Common myeloid progenitor, CD34-positive (primary cell): ENCODE measurements around the gene CEMIP. TPM values are rescaled to one million over a fixed set of nuclear protein-coding genes. Genes with fewer than 3 reads are reported as not detected.

Source experiments
- CTCF ChIA-PET: fragments of 350-600 bp; sonication (Branson Sonifier 250); formaldehyde crosslinking; loops from one replicate; lab custom pipeline; 2021; ENCODE audit warnings: antibody characterized with exemption; lab: Charles Lee
- POLR2A ChIA-PET: fragments of 350-600 bp; sonication (Branson Sonifier 250); formaldehyde crosslinking; loops from one replicate; lab custom pipeline; 2021; ENCODE audit warnings: antibody characterized with exemption; lab: Charles Lee
- DNase-seq, 3 donors: peaks; one replicate each; pipeline versions ENCODE4 v3.0.0 to v3.0.0-alpha.2; 2013
- H3K27ac ChIP-seq, 2 experiments: 1 replicate in 1 of 2; 2 replicates in 1 of 2; pipeline ENCODE4 v1.7.0; 2013; ENCODE audit warnings: inconsistent platforms in 2 of 2, low read length in 2 of 2, mild to moderate bottlenecking in 2 of 2, low read depth in 1 of 2, moderate library complexity in 1 of 2; ENCODE audit not compliant: severe bottlenecking in 2 of 2, insufficient read depth in 1 of 2, poor library complexity in 1 of 2
- H3K27me3 ChIP-seq, 5 experiments: replicated peaks in 2 of 5; 1 replicate in 3 of 5; 2 replicates in 2 of 5; pipeline versions ENCODE4 v1.6.1 to v1.7.0; 2013; ENCODE audit warnings: low read length in 4 of 5, mild to moderate bottlenecking in 2 of 5, moderate library complexity in 2 of 5, inconsistent platforms in 1 of 5; ENCODE audit not compliant: insufficient read depth in 5 of 5, control insufficient read depth in 4 of 5
- H3K36me3 ChIP-seq, 4 experiments: 1 replicate in 2 of 4; 2 replicates in 2 of 4; pipeline versions ENCODE4 v1.6.1 to v1.7.0; 2013; ENCODE audit warnings: low read length in 3 of 4, control low read depth in 1 of 4, mild to moderate bottlenecking in 1 of 4; ENCODE audit not compliant: control insufficient read depth in 4 of 4, insufficient read depth in 4 of 4
- H3K4me1 ChIP-seq, 4 experiments: 1 replicate in 3 of 4; 2 replicates in 1 of 4; pipeline versions ENCODE4 v1.6.1 to v1.7.1; 2013; ENCODE audit warnings: low read length in 3 of 4, mild to moderate bottlenecking in 3 of 4, control low read depth in 1 of 4, inconsistent platforms in 1 of 4, moderate library complexity in 1 of 4; ENCODE audit not compliant: control insufficient read depth in 4 of 4, insufficient read depth in 4 of 4; ENCODE audit errors: control extremely low read depth in 1 of 4
- H3K4me3 ChIP-seq, 7 experiments: 1 replicate in 4 of 7; 2 replicates in 3 of 7; pipeline versions ENCODE4 v1.5.1 to v1.7.0; 2013; ENCODE audit warnings: mild to moderate bottlenecking in 7 of 7, low read length in 6 of 7, moderate library complexity in 6 of 7, inconsistent platforms in 2 of 7, low read depth in 2 of 7, control low read depth in 1 of 7; ENCODE audit not compliant: insufficient read depth in 4 of 7, control insufficient read depth in 1 of 7; ENCODE audit errors: extremely low read depth in 1 of 7
- H3K9me3 ChIP-seq, 5 experiments: 1 replicate in 4 of 5; 2 replicates in 1 of 5; pipeline versions ENCODE4 v1.6.1 to v1.7.1; 2013; ENCODE audit warnings: low read length in 4 of 5, mild to moderate bottlenecking in 2 of 5, inconsistent platforms in 1 of 5, low read depth in 1 of 5, moderate library complexity in 1 of 5; ENCODE audit not compliant: control insufficient read depth in 4 of 5, insufficient read depth in 2 of 5; ENCODE audit errors: control extremely low read depth in 1 of 5
- WGBS: methylation state at CpG from one replicate; pipeline ENCODE4 v1.1.5; 2013; ENCODE audit not compliant: insufficient coverage; 5-methylcytosine and 5-hydroxymethylcytosine counted together
- polyA plus RNA-seq: library from polyadenylated mRNA; unstranded; fragments of 120-200 nt; gene quantifications from one replicate; pipeline ENCODE4 v1.2.1, GENCODE V29; 2013

CEMIP gene
- polyA plus RNA-seq: 0.70 TPM

DNA sequence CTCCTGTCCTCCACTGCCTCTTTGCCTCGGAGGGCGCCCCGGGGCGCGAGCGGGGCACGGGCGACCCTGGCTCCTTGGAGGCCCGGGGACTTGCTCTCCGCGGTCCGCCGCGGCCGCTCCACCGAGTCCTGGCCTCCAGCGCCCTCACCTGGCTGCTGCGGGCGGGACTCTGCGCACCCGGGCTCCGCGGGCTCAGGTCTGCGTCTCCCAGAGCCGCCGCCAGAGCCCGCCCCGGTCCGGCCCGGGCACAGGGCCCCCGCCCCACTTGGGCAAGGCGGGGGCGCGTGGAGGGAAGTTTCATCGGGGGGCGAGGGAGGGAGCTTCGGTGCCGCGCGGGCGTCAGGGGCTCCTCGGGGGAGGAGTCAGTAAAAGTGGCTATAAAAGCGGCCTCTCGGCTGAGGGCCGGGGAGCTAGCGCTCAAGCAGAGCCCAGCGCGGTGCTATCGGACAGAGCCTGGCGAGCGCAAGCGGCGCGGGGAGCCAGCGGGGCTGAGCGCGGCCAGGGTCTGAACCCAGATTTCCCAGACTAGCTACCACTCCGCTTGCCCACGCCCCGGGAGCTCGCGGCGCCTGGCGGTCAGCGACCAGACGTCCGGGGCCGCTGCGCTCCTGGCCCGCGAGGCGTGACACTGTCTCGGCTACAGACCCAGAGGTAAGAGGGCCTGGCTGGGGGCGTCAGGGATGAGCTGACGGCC is at the start of gene CEMIP:
Gene CEMIP, plus strand, starts transcription at position 407 of the 694 bp plus-strand sequence. CDS start 94,510 bp downstream, outside the sequence.
- peaks cover 0 to 56% (median 32%) of the 10 kb centered on the region in 5 experiments for H3K27me3 ChIP-seq
- no peaks in the 10 kb centered on the region for H3K36me3 ChIP-seq
- peak; percentile 71 to 79 (median 78) for DNase-seq
- H3K27ac ChIP-seq: no peak within 1 kb of the TSS
- under 1% methylated on average over 72 of the region's 75 CpGs for WGBS
- POLR2A ChIA-PET: interaction anchor here (1.0 kb wide), 1 partner anchor 211 kb away, joined by 4 read pairs; no protein-coding TSS in a partner anchor
- H3K4me3 ChIP-seq: peak within 1 kb of the TSS in 6 of 7 experiments; percentile 30 to 68 (median 46)
- H3K4me1 ChIP-seq: peaks cover 3 to 47% (median 36%) of the 10 kb centered on the region in 4 experiments
- H3K9me3 ChIP-seq: no peaks in the 10 kb centered on the region
- CTCF ChIA-PET: interaction anchor here (0.6 to 4.0 kb wide), 20 partner anchors 11 to 590 kb away, joined by 3 to 27 read pairs (median 3); no protein-coding TSS in a partner anchor

DNA sequence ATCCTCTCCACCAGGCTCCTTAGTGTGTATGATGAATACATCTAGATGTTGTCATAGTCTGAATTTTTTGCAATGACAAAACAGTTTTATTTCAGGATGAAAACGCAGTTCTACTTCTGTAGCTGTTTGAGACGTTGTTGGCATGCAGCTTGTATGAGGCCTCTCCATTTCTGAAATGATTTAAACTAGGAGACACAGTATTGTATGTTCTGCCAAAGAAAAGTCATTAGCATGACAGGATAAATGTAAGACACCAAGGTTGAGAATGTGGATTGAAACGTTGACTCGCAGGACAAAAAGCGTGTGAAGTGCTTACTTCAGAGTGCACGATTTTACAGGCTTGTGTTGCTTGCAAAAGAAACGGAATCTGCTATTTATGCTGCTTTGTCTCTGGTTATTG is 48.8 kb upstream of the CEMIP start:
- H3K27ac ChIP-seq: no peak overlapping the region
- no peaks in the 10 kb centered on the region for H3K27me3 ChIP-seq
- no peaks in the 10 kb centered on the region for H3K36me3 ChIP-seq
- POLR2A ChIA-PET: no interaction called here
- no peaks in the 10 kb centered on the region for H3K4me1 ChIP-seq
- CTCF ChIA-PET: interaction anchor here (1.3 kb wide), 1 partner anchor 10 kb away, joined by 3 read pairs; no protein-coding TSS in a partner anchor
- H3K9me3 ChIP-seq: peaks cover 0 to 1% (median 0%) of the 10 kb centered on the region in 5 experiments
- WGBS: 94% methylated on average over 7 of the region's 7 CpGs
- no peak overlapping the region for H3K4me3 ChIP-seq
- DNase-seq: no peak

DNA sequence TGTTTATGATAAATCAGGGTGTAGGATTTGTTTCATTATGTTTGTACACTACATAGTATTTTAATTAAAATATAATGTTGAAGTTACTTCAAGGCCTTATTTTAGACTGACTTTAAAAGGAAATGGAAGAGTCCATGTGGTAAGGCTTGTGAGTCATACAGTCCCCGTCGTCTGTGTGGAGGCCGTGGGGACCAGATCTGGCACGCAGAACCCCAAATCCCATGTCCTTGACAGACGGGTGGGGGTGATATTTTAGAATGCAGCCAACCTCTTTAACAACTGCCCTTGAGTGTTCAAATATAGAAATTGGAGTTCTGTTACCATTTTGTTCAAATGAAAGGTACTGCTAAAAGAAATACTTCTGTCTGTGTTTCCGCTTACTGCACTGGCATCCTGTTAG is 48.2 kb upstream of the CEMIP start:
- H3K4me1 ChIP-seq: no peaks in the 10 kb centered on the region
- ChIA-PET CTCF (interaction anchor here (1.3 kb wide), 1 partner anchor 10 kb away, joined by 3 read pairs; no protein-coding TSS in a partner anchor), POLR2A (no interaction called here)
- no peaks in the 10 kb centered on the region for H3K27me3 ChIP-seq
- no peaks in the 10 kb centered on the region for H3K36me3 ChIP-seq
- no peak overlapping the region for H3K27ac ChIP-seq
- DNase-seq: peak in 2 of 3 donors; percentile 40 to 55
- WGBS: 91% methylated on average over 1 of the region's 6 CpGs
- no peak overlapping the region for H3K4me3 ChIP-seq
- no peaks in the 10 kb centered on the region for H3K9me3 ChIP-seq

- POLR2A ChIA-PET: no interaction called here
- Histone ChIP-seq H3K27me3 (no peaks in the 10 kb centered on the region), H3K9me3 (no peaks in the 10 kb centered on the region), H3K4me3 (no peak overlapping the region), H3K36me3 (no peaks in the 10 kb centered on the region), H3K27ac (no peak overlapping the region), H3K4me1 (no peaks in the 10 kb centered on the region)
- no peak for DNase-seq
- CTCF ChIA-PET: no interaction called here
- WGBS: 100% methylated on average over 6 of the region's 6 CpGs
Observed at GRCh38 chr15:80732167-80732566, 47.0 kb upstream of the CEMIP start.

GRCh38 chr15:80732818-80733217 is 46.4 kb upstream of the CEMIP start:
- DNase-seq: no peak
- CTCF ChIA-PET: no interaction called here
- no peaks in the 10 kb centered on the region for H3K4me1 ChIP-seq
- POLR2A ChIA-PET: no interaction called here
- no peaks in the 10 kb centered on the region for H3K36me3 ChIP-seq
- WGBS: 100% methylated on average over 5 of the region's 5 CpGs
- no peaks in the 10 kb centered on the region for H3K9me3 ChIP-seq
- H3K4me3 ChIP-seq: no peak overlapping the region
- no peak overlapping the region for H3K27ac ChIP-seq
- no peaks in the 10 kb centered on the region for H3K27me3 ChIP-seq

- no peaks in the 10 kb centered on the region for H3K36me3 ChIP-seq
- no peaks in the 10 kb centered on the region for H3K9me3 ChIP-seq
- no peak overlapping the region for H3K27ac ChIP-seq
- DNase-seq: no peak
- CTCF ChIA-PET: no interaction called here
- WGBS: 100% methylated on average over 1 of the region's 1 CpG
- POLR2A ChIA-PET: no interaction called here
- H3K27me3 ChIP-seq: no peaks in the 10 kb centered on the region
- no peak overlapping the region for H3K4me3 ChIP-seq
- no peaks in the 10 kb centered on the region for H3K4me1 ChIP-seq
Observed at GRCh38 chr15:80733460-80733859, 45.7 kb upstream of the CEMIP start.

- Histone ChIP-seq H3K36me3 (no peaks in the 10 kb centered on the region), H3K4me1 (no peaks in the 10 kb centered on the region), H3K9me3 (no peaks in the 10 kb centered on the region), H3K27ac (no peak overlapping the region), H3K4me3 (no peak overlapping the region), H3K27me3 (no peaks in the 10 kb centered on the region)
- WGBS: 99% methylated on average over 7 of the region's 8 CpGs
- ChIA-PET CTCF (interaction anchor here (0.5 to 1.4 kb wide), 2 partner anchors 42 to 1744 kb away, joined by 3 read pairs; no protein-coding TSS in a partner anchor), POLR2A (no interaction called here)
- DNase-seq: no peak
Observed at GRCh38 chr15:80735344-80735743, 43.8 kb upstream of the CEMIP start.
